ENCODE measurements around the gene RABEP2. TPM values are rescaled to one million over a fixed set of nuclear protein-coding genes. Genes with fewer than 3 reads are reported as not detected.

The RABEP2 gene
- total and polyA plus RNA-seq, 9 of the 15 experiments (the other 6 are each of a cell fraction or from before 2014, with no cell fraction given) = 0.15 to 13.4 (median 3.5) TPM

DNA sequence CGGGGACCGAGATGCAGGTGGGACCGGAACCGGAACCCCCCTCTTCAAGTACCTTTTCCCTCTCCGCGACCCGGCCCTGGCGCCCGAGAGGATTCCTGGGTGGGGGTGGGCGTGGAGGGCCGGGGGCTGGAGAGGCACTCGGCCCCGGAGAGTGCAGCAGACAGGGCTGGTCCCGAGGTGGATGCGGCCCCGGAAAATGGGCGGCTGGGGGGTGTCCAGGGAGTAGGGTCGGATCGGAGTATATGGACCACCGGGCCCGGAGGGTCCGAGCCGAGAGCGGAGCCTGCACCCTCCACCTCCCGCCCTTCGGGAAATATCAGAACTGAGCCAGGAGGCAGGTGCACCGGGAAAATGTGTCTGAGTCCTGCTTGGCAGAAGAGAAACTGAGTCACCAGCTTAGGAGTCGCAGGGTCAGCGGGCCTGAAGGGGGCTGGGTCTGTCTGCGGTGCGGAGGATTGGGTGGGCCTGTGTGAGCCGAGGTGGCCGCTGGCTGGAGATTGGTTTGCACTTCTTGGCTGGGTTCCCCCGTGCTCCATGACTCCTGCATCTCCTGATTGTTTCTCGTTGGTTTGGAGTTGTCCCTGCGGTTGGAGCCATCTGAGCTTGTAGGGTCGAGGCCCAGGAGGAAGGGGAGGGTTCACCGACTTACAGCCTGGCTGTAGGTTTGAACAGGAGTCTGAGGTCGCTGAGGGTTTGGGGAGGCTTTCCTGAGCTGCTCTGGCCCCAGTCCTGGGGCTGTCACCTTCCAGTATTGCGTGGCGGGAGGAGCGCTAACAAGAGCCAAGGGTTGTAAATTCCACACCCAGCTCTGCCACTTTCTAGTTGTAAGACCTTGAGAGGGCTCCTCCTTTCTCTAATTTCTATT, 60.9 kb downstream of the RABEP2 start (continued):
- TF ChIP-seq, protein P1, sequence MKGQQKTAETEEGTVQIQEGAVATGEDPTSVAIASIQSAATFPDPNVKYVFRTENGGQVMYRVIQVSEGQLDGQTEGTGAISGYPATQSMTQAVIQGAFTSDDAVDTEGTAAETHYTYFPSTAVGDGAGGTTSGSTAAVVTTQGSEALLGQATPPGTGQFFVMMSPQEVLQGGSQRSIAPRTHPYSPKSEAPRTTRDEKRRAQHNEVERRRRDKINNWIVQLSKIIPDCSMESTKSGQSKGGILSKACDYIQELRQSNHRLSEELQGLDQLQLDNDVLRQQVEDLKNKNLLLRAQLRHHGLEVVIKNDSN (CRISPR knock-in tag; IDR thresholded peaks at IDR 0.05) = no peak; the same call in 1 of the 2 replicates
- TF ChIP-seq, protein P2, sequence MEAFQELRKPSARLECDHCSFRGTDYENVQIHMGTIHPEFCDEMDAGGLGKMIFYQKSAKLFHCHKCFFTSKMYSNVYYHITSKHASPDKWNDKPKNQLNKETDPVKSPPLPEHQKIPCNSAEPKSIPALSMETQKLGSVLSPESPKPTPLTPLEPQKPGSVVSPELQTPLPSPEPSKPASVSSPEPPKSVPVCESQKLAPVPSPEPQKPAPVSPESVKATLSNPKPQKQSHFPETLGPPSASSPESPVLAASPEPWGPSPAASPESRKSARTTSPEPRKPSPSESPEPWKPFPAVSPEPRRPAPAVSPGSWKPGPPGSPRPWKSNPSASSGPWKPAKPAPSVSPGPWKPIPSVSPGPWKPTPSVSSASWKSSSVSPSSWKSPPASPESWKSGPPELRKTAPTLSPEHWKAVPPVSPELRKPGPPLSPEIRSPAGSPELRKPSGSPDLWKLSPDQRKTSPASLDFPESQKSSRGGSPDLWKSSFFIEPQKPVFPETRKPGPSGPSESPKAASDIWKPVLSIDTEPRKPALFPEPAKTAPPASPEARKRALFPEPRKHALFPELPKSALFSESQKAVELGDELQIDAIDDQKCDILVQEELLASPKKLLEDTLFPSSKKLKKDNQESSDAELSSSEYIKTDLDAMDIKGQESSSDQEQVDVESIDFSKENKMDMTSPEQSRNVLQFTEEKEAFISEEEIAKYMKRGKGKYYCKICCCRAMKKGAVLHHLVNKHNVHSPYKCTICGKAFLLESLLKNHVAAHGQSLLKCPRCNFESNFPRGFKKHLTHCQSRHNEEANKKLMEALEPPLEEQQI (IDR thresholded peaks at IDR 0.05) = no peak
- TF ChIP-seq ARID1B (IDR thresholded peaks at IDR 0.05) (no peak), GABPB1 (CRISPR knock-in tag; IDR thresholded peaks at IDR 0.05) (peak; percentile 12; the same call in 1 of the 2 replicates), CHCHD3 (CRISPR knock-in tag; IDR thresholded peaks at IDR 0.05) (no peak), FOXJ3 (CRISPR knock-in tag; IDR thresholded peaks at IDR 0.05) (no peak), BRCA1 (IDR thresholded peaks at IDR 0.05) (no peak), BRCA1 (CRISPR knock-in tag; IDR thresholded peaks at IDR 0.05) (no peak), ZNF644 (tag; IDR thresholded peaks at IDR 0.05; ENCODE audit: low read depth) (no peak), CHD1 (IDR thresholded peaks at IDR 0.05; ENCODE audit: low read length) (peak; percentile 87), CBX5 (IDR thresholded peaks at IDR 0.05; ENCODE audit: borderline replicate concordance, low read depth) (no peak)
